ENCODE measurements around the gene MYOT.
A peak's percentile ranks its signal among the peaks of the same experiment; 100 is the strongest.

MYOT gene

GRCh38 chr5:137867664-137868063, at the start of gene MYOT:
Gene MYOT, plus strand, starts transcription at chr5:137867860. Its CDS starts 2,792 bp downstream, at chr5:137870652.
- no peak for TF ChIP-seq CTCF (conservative IDR thresholded peaks at IDR 0.05; ENCODE audit: control insufficient read depth, insufficient read depth, low read depth, low read length)
- no peak within 1 kb of the TSS for H3K4me3 ChIP-seq (ENCODE audit: control insufficient read depth, low read depth, low read length)
- no peak for DNase-seq (ENCODE audit: low read depth)

GRCh38 chr5:137819766-137820165, 47.9 kb upstream of the MYOT start:
- DNase-seq (ENCODE audit: low read depth), result no peak
- H3K4me3 ChIP-seq (ENCODE audit: control insufficient read depth, low read depth, low read length), result no peak overlapping the region
- no peak for TF ChIP-seq CTCF (conservative IDR thresholded peaks at IDR 0.05; ENCODE audit: control insufficient read depth, insufficient read depth, low read depth, low read length)

GRCh38 chr5:137822158-137822764, 45.4 kb upstream of the MYOT start:
- TF ChIP-seq CTCF (conservative IDR thresholded peaks at IDR 0.05; ENCODE audit: control insufficient read depth, insufficient read depth, low read depth, low read length), result peak; percentile 53
- no peak overlapping the region for H3K4me3 ChIP-seq (ENCODE audit: control insufficient read depth, low read depth, low read length)
- DNase-seq (ENCODE audit: low read depth), result peak; percentile 50

GRCh38 chr5:137822984-137823383, 44.7 kb upstream of the MYOT start:
- no peak overlapping the region for H3K4me3 ChIP-seq (ENCODE audit: control insufficient read depth, low read depth, low read length)
- no peak for TF ChIP-seq CTCF (conservative IDR thresholded peaks at IDR 0.05; ENCODE audit: control insufficient read depth, insufficient read depth, low read depth, low read length)
- DNase-seq (ENCODE audit: low read depth), result no peak

- H3K4me3 ChIP-seq (ENCODE audit: control insufficient read depth, low read depth, low read length), result no peak overlapping the region
- no peak for TF ChIP-seq CTCF (conservative IDR thresholded peaks at IDR 0.05; ENCODE audit: control insufficient read depth, insufficient read depth, low read depth, low read length)
- DNase-seq (ENCODE audit: low read depth), result no peak
Observed at GRCh38 chr5:137825165-137825564, 42.5 kb upstream of the MYOT start.

- H3K4me3 ChIP-seq (ENCODE audit: control insufficient read depth, low read depth, low read length), result no peak overlapping the region
- TF ChIP-seq CTCF (conservative IDR thresholded peaks at IDR 0.05; ENCODE audit: control insufficient read depth, insufficient read depth, low read depth, low read length), result no peak
- no peak for DNase-seq (ENCODE audit: low read depth)
Observed at GRCh38 chr5:137826067-137826466, 41.6 kb upstream of the MYOT start.

- no peak for TF ChIP-seq CTCF (conservative IDR thresholded peaks at IDR 0.05; ENCODE audit: control insufficient read depth, insufficient read depth, low read depth, low read length)
- H3K4me3 ChIP-seq (ENCODE audit: control insufficient read depth, low read depth, low read length), result no peak overlapping the region
- no peak for DNase-seq (ENCODE audit: low read depth)
Observed at GRCh38 chr5:137828180-137828579, 39.5 kb upstream of the MYOT start.
